Measurements from ENCODE around the gene HSPBP1.
"Not testable (repeated sequence)": the region's sequence is repeated elsewhere in the genome, so short reads cannot be mapped to it uniquely, and the experiment has no call there.

The HSPBP1 gene

DNA sequence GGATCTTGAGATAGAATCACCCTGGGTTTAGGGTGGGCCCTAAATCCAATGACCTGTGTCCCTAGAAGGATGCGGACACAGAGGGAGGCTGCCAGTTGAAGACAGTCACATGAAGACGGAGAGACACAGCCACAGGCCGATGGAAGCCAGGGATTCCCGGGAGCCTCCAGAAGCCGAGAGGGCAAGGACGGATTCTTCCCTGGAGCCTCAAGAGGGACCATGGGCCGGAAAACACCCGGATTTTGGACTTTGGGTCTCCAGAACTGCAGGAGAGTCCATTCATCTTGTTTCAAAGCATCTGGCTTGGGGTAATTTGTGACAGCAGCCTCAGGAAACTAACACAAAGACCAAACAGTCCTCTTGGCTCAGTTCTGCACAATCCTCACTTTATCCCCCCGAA, 53.6 kb downstream of the HSPBP1 start:
- H3K36me3 ChIP-seq (ENCODE audit: insufficient read depth) = no peaks in the 10 kb centered on the region
- TF ChIP-seq, protein P1, sequence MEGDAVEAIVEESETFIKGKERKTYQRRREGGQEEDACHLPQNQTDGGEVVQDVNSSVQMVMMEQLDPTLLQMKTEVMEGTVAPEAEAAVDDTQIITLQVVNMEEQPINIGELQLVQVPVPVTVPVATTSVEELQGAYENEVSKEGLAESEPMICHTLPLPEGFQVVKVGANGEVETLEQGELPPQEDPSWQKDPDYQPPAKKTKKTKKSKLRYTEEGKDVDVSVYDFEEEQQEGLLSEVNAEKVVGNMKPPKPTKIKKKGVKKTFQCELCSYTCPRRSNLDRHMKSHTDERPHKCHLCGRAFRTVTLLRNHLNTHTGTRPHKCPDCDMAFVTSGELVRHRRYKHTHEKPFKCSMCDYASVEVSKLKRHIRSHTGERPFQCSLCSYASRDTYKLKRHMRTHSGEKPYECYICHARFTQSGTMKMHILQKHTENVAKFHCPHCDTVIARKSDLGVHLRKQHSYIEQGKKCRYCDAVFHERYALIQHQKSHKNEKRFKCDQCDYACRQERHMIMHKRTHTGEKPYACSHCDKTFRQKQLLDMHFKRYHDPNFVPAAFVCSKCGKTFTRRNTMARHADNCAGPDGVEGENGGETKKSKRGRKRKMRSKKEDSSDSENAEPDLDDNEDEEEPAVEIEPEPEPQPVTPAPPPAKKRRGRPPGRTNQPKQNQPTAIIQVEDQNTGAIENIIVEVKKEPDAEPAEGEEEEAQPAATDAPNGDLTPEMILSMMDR (conservative IDR thresholded peaks at IDR 0.05; ENCODE audit: low read depth, low read length) = no peak
- no peaks in the 10 kb centered on the region for H3K27me3 ChIP-seq (ENCODE audit: insufficient read depth, low read depth)
- H4K20me1 ChIP-seq (ENCODE audit: insufficient read depth) = no peaks in the 10 kb centered on the region
- H3K27ac ChIP-seq = no peak overlapping the region
- no peak overlapping the region for H3K9ac ChIP-seq
- H3K4me2 ChIP-seq = no peak overlapping the region
- no peaks in the 10 kb centered on the region for H3K4me1 ChIP-seq (ENCODE audit: low read depth, poor library complexity, severe bottlenecking)
- no peaks in the 10 kb centered on the region for H3K79me2 ChIP-seq (ENCODE audit: insufficient read depth, low read depth)
- H2AFZ ChIP-seq (ENCODE audit: low read depth) = no peak overlapping the region
- H3K4me3 ChIP-seq (IDR thresholded peaks at IDR 0.05; ENCODE audit: insufficient read depth, low read depth, low read length) = no peak overlapping the region

- H3K27ac ChIP-seq = no peak overlapping the region
- no peak overlapping the region for H3K4me3 ChIP-seq (IDR thresholded peaks at IDR 0.05; ENCODE audit: insufficient read depth, low read depth, low read length)
- TF ChIP-seq, protein P1 (conservative IDR thresholded peaks at IDR 0.05; ENCODE audit: low read depth, low read length) = no peak
- H4K20me1 ChIP-seq (ENCODE audit: insufficient read depth) = no peaks in the 10 kb centered on the region
- no peaks in the 10 kb centered on the region for H3K36me3 ChIP-seq (ENCODE audit: insufficient read depth)
- H2AFZ ChIP-seq (ENCODE audit: low read depth) = no peak overlapping the region
- no peak overlapping the region for H3K9ac ChIP-seq
- no peaks in the 10 kb centered on the region for H3K4me1 ChIP-seq (ENCODE audit: low read depth, poor library complexity, severe bottlenecking)
- no peaks in the 10 kb centered on the region for H3K79me2 ChIP-seq (ENCODE audit: insufficient read depth, low read depth)
- no peak overlapping the region for H3K4me2 ChIP-seq
- H3K27me3 ChIP-seq (ENCODE audit: insufficient read depth, low read depth) = no peaks in the 10 kb centered on the region
Observed at GRCh38 chr19:55225415-55225958, 54.4 kb downstream of the HSPBP1 start.

GRCh38 chr19:55224679-55225414, 55.1 kb downstream of the HSPBP1 start:
- H3K4me1 ChIP-seq (ENCODE audit: low read depth, poor library complexity, severe bottlenecking); H3K4me3 ChIP-seq (IDR thresholded peaks at IDR 0.05; ENCODE audit: insufficient read depth, low read depth, low read length); H3K4me2 ChIP-seq; H3K9ac ChIP-seq; H3K79me2 ChIP-seq (ENCODE audit: insufficient read depth, low read depth); H3K27me3 ChIP-seq (ENCODE audit: insufficient read depth, low read depth); H4K20me1 ChIP-seq (ENCODE audit: insufficient read depth); H3K27ac ChIP-seq; H2AFZ ChIP-seq (ENCODE audit: low read depth); H3K36me3 ChIP-seq (ENCODE audit: insufficient read depth): not testable (repeated sequence)

DNA sequence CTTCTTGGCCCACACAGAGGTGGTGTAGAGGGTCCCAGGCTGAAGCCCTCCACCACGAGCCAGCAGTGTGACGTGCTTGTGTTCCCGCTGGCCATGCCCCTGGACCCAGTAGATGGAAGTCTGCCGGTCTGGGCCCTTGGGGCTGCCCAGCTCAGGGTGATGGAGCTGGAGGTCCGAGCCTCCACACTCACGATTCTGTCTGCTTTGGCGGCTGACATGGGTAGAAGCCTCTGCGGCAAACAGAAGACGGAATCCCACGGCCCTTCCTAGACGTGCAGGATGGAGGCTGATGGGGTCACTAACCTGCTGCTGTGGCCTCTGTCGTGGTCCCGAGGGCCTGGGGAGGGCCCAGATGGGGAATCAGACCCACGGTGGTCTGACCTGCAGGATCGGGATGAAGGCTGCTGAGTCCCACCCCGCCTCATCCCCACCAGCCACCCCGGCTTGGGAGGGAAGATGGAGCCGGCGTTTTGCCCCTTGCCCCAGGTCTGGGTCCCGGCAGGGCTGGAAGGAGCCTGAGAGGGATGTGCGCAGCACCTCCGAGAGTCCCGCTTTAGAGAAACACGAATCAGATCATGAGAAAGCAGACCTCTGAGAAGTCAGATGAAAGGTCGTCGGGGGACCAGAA, 55.8 kb downstream of the HSPBP1 start:
- no peak overlapping the region for H3K27ac ChIP-seq
- H4K20me1 ChIP-seq (ENCODE audit: insufficient read depth) = no peaks in the 10 kb centered on the region
- no peaks in the 10 kb centered on the region for H3K79me2 ChIP-seq (ENCODE audit: insufficient read depth, low read depth)
- H3K36me3 ChIP-seq (ENCODE audit: insufficient read depth) = no peaks in the 10 kb centered on the region
- H3K27me3 ChIP-seq (ENCODE audit: insufficient read depth, low read depth) = no peaks in the 10 kb centered on the region
- H3K4me1 ChIP-seq (ENCODE audit: low read depth, poor library complexity, severe bottlenecking) = no peaks in the 10 kb centered on the region
- no peak overlapping the region for H3K9ac ChIP-seq
- no peak overlapping the region for H2AFZ ChIP-seq (ENCODE audit: low read depth)
- no peak overlapping the region for H3K4me2 ChIP-seq
- TF ChIP-seq, protein P1 (conservative IDR thresholded peaks at IDR 0.05; ENCODE audit: low read depth, low read length) = no peak
- H3K4me3 ChIP-seq (IDR thresholded peaks at IDR 0.05; ENCODE audit: insufficient read depth, low read depth, low read length) = no peak overlapping the region

All from KMS-11 (cell line).